Fibroblast of lung (primary cell): ENCODE results near the gene TRAPPC3L.

Experiments
- CTCF ChIP-seq, 2 donors: IDR thresholded peaks in 1 of 2; conservative IDR thresholded peaks in 1 of 2; 1 replicate in 1 of 2; 2 replicates in 1 of 2; pipeline ENCODE4 v1.5.1; 2011 to 2012; ENCODE audit warnings: low read length in 2 of 2, control low read depth in 1 of 2, inconsistent platforms in 1 of 2, low read depth in 1 of 2, mild to moderate bottlenecking in 1 of 2
- EZH2 ChIP-seq: IDR thresholded peaks from 2 replicates; pipeline ENCODE4 v1.5.1; 2012; ENCODE audit warnings: low read length, control low read depth, mild to moderate bottlenecking; ENCODE audit errors: missing control alignments

DNA sequence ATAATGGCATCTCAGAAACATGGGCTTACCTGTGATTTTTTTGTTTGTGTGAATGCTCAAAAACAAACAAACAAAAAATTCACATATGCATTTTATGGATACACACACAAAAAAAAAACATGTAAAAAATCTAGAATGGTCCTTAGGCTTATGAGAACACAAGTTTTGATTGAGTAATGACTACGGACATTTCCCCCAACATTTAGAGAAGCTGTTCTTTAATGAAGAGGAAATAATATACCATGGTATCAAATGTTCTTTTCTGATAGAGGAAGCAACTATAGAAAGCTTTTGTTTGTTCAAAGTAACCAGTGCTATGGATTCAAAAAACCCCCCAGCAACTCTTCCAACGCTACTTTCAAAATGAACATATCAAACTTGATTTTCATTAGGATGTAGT, 93.0 kb downstream of the TRAPPC3L start:
- no peak for TF ChIP-seq CTCF (conservative IDR thresholded peaks at IDR 0.05 in 1 of 2, IDR thresholded peaks at IDR 0.05 in 1 of 2; ENCODE audit: low read depth in 1 of 2, low read length in 2 of 2)
- no peak for TF ChIP-seq EZH2
